ENCODE results near the gene MORN1.

- TF ChIP-seq POLR2AphosphoS5 (IDR thresholded peaks at IDR 0.05; ENCODE audit: low read depth, low read length) (no peak), SPI1 (IDR thresholded peaks at IDR 0.05; ENCODE audit: low read depth, low read length) (no peak), POLR2A (IDR thresholded peaks at IDR 0.05; ENCODE audit: low read depth, low read length) (no peak), TAF1 (IDR thresholded peaks at IDR 0.05; ENCODE audit: low read depth, low read length) (no peak)
Measured at GRCh38 chr1:2431518-2431917, 40.2 kb upstream of the MORN1 start.

Measured in GM12891 (cell line).